GM12865 (cell line): ENCODE results near the gene ZNF552.
"Not testable (repeated sequence)": the region's sequence is repeated elsewhere in the genome, so short reads cannot be mapped to it uniquely, and the experiment has no call there.

Experiments used
- DNase-seq: peaks from one replicate; pipeline ENCODE4 v3.0.0; 2010; ENCODE audit warnings: low read depth
- H3K4me3 ChIP-seq: 2 replicates; pipeline ENCODE4 v1.5.1; 2011; ENCODE audit warnings: mild to moderate bottlenecking, low read depth, low read length, control low read depth
- TF ChIP-seq, protein P1 (sequence below): IDR thresholded peaks from 2 replicates; pipeline ENCODE4 v1.5.1; 2011; ENCODE audit warnings: low read length, control low read depth, low read depth, inconsistent platforms; ENCODE audit not compliant: insufficient read depth; ENCODE audit errors: missing control alignments

Gene ZNF552

DNA sequence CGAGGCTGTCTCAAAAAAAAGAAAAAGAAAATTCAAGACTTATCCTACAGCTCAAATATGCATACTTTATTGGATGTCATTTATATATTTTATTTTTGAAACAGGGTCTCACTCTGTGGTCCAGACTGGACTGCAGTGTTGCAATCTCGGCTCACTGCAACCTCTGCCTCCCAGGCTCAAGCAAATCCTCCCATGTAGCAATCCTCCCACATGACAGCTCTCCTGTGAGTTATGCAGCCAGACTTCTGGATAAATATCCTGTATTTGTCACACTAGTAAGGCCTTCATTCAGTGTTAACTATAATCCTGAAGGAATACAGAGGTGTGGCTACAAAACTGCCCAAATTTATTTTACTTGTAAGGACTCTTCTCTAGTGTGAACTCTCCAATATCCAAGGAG lies 7.2 kb downstream of the ZNF552 start:
- DNase-seq, result no peak
- no peak overlapping the region for H3K4me3 ChIP-seq
- TF ChIP-seq, protein P1, sequence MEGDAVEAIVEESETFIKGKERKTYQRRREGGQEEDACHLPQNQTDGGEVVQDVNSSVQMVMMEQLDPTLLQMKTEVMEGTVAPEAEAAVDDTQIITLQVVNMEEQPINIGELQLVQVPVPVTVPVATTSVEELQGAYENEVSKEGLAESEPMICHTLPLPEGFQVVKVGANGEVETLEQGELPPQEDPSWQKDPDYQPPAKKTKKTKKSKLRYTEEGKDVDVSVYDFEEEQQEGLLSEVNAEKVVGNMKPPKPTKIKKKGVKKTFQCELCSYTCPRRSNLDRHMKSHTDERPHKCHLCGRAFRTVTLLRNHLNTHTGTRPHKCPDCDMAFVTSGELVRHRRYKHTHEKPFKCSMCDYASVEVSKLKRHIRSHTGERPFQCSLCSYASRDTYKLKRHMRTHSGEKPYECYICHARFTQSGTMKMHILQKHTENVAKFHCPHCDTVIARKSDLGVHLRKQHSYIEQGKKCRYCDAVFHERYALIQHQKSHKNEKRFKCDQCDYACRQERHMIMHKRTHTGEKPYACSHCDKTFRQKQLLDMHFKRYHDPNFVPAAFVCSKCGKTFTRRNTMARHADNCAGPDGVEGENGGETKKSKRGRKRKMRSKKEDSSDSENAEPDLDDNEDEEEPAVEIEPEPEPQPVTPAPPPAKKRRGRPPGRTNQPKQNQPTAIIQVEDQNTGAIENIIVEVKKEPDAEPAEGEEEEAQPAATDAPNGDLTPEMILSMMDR, result no peak

DNA sequence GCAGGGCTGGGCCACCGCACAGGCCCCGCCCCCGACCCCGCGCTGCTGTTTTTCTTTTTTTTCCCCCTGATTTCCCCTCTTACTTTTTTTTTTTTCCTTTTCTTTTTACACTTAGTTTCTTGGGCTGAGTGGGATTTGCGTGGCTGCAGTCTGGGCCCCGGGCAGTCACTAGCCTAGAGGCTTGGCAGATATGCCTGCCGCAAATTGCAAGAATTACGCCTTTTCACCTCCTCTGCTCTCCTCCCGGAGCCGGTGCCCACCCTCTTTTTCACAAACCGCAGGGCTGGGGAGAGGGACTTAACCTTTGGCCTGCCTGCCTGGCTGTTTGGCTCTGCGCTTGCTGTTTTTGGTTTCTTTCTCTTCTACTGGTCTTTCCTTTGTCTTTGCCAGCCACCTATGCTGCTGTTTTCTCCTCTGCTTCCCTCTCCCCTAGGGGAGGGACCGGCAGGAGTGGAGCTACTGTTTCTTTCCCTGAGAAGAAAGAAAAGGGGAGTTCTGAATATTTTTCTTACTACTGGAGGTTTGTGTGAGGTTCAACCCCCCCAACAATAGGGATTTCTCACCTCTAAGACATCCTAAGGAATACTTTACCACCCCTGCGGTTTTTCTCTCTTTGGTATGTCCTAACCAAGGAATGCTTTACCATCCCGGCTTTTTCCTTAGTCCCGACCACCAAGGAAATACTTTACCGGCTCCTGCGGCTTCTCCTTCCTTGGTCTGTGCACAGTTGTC lies 11.0 kb downstream of the ZNF552 start:
- DNase-seq, result no peak
- TF ChIP-seq, protein P1, result no peak
- H3K4me3 ChIP-seq, result no peak overlapping the region

DNA sequence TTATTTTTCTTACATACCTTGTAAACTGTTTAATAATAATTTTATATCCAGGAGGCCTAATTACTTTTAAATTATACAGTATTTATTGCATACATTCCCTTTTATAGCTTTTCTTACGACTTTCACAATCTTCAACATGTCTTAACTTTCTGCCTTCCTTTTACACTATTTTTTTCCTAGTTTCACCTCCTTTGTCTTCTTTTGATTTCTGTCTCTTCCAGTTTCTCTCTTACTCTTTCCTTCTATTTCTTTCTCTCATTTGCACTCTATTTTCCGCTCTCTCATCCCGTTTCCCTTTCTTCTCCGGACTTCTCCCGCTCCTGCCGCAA lies 11.5 kb downstream of the ZNF552 start:
- DNase-seq, result no peak
- TF ChIP-seq, protein P1, result no peak
- no peak overlapping the region for H3K4me3 ChIP-seq

DNA sequence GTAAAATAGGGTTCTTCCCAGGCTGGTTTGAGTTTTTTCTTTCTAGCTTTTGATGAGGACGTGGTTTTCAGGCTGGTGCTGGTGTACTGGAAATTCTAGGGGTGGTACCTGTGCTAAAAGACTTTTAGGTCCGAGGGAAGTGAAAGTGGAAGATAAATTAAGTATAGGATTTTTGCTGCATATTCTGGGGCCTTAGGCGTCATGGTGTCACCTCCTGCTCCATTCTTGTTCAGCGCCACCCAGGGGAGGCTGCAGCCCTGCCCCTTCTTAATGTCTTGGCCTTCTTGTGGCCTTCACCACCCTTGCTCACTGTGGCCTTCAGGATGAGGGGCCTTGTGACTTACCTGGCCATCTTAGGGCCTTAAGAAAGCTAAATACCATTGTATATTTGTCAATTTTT lies 12.4 kb downstream of the ZNF552 start:
- DNase-seq, result peak; percentile 34
- TF ChIP-seq, protein P1, result no peak
- H3K4me3 ChIP-seq, result no peak overlapping the region

DNA sequence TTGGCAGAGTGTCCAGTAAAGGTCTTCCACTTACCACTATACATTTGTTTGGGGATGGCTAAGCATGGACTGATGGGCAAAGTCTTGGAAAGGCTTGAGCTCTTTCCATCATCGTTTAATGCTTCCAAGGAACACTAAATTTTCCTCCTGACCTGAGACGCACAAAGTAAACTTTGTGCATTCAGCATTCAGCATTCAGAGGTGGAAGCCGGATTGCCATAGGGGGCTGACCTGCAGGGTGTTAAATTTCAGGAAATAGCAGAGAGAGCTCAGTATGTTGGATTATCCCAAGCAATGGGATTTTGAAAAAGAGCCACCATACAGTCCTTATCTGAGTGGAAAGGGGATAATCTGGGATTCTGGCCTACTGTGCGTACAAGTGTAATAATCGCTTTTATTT lies 14.0 kb downstream of the ZNF552 start:
- DNase-seq, result no peak
- TF ChIP-seq, protein P1, result no peak
- H3K4me3 ChIP-seq, result no peak overlapping the region

DNA sequence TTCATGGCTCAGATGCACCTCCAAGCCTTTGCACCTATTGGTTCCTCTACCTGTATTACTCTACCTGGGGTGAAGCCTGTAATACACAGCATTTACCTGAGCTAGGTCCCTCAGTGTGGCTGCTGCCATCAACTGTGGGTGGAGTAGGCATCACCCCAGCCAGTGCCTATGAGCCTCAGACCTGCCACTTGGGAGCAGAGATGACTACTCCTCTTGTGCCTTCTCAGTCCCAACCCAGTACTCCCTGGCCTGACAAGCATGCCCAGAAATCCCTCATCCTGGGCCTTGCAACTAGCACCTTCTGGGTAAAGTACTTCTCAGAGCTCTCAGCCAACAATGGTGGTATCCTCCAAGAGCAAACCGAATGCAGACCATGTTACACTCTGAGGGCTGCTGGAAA lies 18.1 kb downstream of the ZNF552 start:
- not testable (repeated sequence) for DNase-seq, H3K4me3 ChIP-seq

DNA sequence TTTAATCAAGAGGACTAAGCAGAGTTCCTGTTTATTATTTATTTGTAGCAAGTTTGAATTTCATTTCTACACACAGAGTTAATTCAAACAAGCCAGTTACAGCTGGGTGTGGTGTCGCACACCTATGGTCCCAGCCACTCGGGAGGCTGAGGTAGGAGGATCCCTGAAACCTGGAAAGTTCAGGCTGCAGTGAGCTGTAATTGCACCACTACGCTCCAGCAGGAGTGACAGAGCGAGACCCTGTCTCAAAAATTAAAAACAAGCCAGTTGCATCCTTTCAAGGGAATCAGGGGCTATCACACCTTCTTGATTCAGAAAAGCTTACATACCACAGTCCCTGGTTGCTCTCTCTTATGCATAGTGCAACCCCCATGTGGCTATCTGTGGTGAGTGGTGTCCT lies 25.4 kb downstream of the ZNF552 start:
- TF ChIP-seq, protein P1, result no peak
- H3K4me3 ChIP-seq, result no peak overlapping the region
- DNase-seq, result no peak
